Ishikawa (cell line): ENCODE data around the gene CUL4A.

ENCODE experiments used
- CEBPB ChIP-seq: IDR thresholded peaks from 2 replicates; pipeline ENCODE4 v1.6.1; 2012
- CREB1 ChIP-seq: IDR thresholded peaks from 2 replicates; pipeline ENCODE4 v1.6.1; 2012; ENCODE audit warnings: low read depth
- EGR1 ChIP-seq: IDR thresholded peaks from 2 replicates; pipeline ENCODE4 v1.6.1; 2012
- EP300 ChIP-seq: IDR thresholded peaks from 2 replicates; pipeline ENCODE4 v1.6.1; 2012; ENCODE audit warnings: borderline replicate concordance
- FOXM1 ChIP-seq: IDR thresholded peaks from 2 replicates; pipeline ENCODE4 v1.6.1; 2012; ENCODE audit warnings: low read depth, borderline replicate concordance
- MAX ChIP-seq: IDR thresholded peaks from 2 replicates; pipeline ENCODE4 v1.6.1; 2012
- NFIC ChIP-seq: IDR thresholded peaks from 2 replicates; pipeline ENCODE4 v1.6.1; 2012
- RAD21 ChIP-seq: IDR thresholded peaks from 2 replicates; pipeline ENCODE4 v1.6.1; 2012; ENCODE audit warnings: low read depth
- REST ChIP-seq: IDR thresholded peaks from 2 replicates; pipeline ENCODE4 v1.6.1; 2012; ENCODE audit warnings: low read depth, mild to moderate bottlenecking
- TAF1 ChIP-seq: IDR thresholded peaks from 2 replicates; pipeline ENCODE4 v1.6.1; 2012; ENCODE audit warnings: low read depth, mild to moderate bottlenecking
- TCF12 ChIP-seq: IDR thresholded peaks from 2 replicates; pipeline ENCODE4 v1.6.1; 2012; ENCODE audit warnings: low read depth
- TEAD4 ChIP-seq: IDR thresholded peaks from 2 replicates; pipeline ENCODE4 v1.6.1; 2012
- YY1 ChIP-seq: IDR thresholded peaks from 2 replicates; pipeline ENCODE4 v1.6.1; 2012; ENCODE audit warnings: low read depth
- ZBTB7A ChIP-seq: IDR thresholded peaks from 2 replicates; pipeline ENCODE4 v1.6.1; 2012; ENCODE audit warnings: low read depth
- TF ChIP-seq, protein P1 (sequence below): IDR thresholded peaks from 2 replicates; pipeline ENCODE4 v1.6.1; 2012

The CUL4A gene

DNA sequence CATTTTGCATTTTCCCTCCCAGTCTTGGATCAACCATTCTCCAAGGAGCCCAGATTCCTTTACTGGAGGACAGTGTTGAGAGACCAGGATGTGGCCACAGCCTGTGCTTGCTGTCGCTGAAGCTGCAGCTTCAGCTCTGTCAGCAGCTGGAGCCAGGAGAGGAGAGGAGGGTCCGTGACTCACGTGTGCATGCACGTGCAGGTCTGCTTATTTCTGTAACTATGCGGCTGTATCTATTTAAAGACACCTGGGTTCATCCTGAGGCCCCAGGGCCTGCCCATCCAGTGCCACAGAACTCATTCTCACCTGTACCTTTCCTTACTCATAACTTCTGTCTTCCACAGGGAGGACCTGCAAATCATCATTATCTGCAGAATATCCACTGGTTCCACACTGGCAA, 79.5 kb downstream of the CUL4A start:
- TF ChIP-seq ZBTB7A (no peak), MAX (no peak), RAD21 (no peak), EGR1 (no peak), REST (no peak), NFIC (no peak), TCF12 (no peak), TAF1 (no peak), CREB1 (no peak), TEAD4 (no peak), FOXM1 (no peak), YY1 (no peak), EP300 (no peak), CEBPB (no peak)
- TF ChIP-seq, protein P1, sequence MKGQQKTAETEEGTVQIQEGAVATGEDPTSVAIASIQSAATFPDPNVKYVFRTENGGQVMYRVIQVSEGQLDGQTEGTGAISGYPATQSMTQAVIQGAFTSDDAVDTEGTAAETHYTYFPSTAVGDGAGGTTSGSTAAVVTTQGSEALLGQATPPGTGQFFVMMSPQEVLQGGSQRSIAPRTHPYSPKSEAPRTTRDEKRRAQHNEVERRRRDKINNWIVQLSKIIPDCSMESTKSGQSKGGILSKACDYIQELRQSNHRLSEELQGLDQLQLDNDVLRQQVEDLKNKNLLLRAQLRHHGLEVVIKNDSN = no peak

DNA sequence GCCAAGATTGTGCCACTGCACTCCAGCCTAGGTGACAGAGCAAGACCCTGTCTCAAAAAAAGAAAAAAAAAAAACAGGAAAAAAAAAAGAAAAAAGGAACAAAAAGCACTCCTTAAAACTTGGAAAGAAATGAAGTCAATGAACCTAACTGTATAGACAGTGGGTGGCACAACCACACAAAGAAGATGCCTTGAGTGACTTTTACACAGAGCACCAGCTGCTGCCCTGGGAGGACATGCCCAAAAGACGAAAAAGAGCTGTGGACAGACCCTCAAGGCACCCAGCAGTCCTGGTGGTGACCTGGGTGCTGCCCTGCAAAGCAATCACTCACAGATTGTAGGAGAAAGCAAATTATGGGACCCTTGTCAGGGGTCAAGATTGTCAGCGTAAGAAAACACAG, 81.7 kb downstream of the CUL4A start:
- TF ChIP-seq EGR1 (no peak), RAD21 (no peak), NFIC (no peak), REST (no peak), CREB1 (no peak), FOXM1 (no peak), EP300 (no peak), YY1 (no peak), ZBTB7A (no peak), CEBPB (no peak), TCF12 (no peak), MAX (no peak)
- TF ChIP-seq, protein P1 = no peak

DNA sequence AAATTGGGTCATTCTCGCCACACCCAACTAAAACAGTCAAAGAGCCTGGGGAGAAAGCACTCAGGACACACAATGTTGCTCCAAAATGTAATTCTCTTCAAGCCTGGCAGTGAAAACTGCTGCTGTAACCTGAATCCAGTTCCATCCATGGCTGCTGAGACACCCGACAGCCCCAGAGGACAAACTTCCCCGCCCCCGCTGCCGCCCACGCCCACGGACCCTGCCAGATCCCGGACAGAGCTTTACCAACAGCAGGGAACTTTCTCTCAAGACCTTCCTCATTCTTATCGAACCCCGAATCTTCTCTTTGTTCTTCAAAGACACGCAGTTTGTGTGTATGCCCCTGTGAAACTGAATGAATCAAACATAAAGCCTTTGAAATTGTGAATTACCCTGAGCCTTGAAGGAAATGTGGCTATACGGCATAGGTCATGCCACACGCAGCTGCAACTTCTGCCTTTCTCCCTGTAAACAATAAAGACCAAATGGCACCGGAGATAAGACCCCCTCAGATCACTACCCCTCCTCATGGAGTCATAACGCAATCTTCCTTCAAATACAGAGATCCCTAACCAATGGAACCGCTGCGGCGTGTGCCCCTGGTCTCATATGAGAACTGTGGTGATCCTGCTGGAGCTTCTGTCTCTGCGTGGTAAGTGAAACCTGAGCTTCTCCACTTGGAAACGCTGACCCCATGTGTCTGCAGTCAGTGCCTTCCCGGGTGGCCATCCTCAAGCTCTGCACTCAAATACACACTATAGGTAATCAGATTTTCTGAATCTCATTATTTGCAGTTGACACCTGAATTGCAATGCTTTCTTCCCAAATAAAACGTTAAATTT, 82.8 kb downstream of the CUL4A start:
- TF ChIP-seq TCF12 (no peak), EGR1 (peak; percentile 98), YY1 (peak; percentile 48; the same call in 1 of the 2 replicates), FOXM1 (no peak), MAX (no peak), RAD21 (no peak; the same call in 1 of the 2 replicates), NFIC (no peak), TAF1 (peak; percentile 18; the same call in 1 of the 2 replicates), TEAD4 (no peak), CREB1 (no peak), REST (no peak), ZBTB7A (peak; percentile 67; the same call in 1 of the 2 replicates)
- TF ChIP-seq, protein P1 = no peak
